ENCODE measurements around the gene SLC35G6. TPM values are rescaled to one million over a fixed set of nuclear protein-coding genes. Genes with fewer than 3 reads are reported as not detected.
A peak's percentile ranks its signal among the peaks of the same experiment; 100 is the strongest.

The SLC35G6 gene
- total RNA-seq, 4 donors from 2014 or later = not detected

DNA sequence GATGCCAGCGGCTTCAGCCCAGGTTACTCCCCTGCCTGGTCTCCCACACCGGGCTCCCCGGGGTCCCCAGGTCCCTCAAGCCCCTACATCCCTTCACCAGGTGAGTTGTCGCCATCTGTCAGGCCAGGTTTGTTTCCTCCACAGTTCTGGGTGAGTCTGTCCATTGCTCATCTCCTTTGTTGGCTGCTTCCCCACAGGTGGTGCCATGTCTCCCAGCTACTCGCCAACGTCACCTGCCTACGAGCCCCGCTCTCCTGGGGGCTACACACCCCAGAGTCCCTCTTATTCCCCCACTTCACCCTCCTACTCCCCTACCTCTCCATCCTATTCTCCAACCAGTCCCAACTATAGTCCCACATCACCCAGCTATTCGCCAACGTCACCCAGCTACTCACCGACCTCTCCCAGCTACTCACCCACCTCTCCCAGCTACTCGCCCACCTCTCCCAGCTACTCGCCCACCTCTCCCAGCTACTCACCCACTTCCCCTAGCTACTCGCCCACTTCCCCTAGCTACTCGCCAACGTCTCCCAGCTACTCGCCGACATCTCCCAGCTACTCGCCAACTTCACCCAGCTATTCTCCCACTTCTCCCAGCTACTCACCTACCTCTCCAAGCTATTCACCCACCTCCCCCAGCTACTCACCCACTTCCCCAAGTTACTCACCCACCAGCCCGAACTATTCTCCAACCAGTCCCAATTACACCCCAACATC lies 31.7 kb downstream of the SLC35G6 start:
- TF ChIP-seq POLR2AphosphoS5 (IDR thresholded peaks at IDR 0.05) (no peak), EP300 (IDR thresholded peaks at IDR 0.05) (no peak), POLR2A (IDR thresholded peaks at IDR 0.05) (no peak)
- TF ChIP-seq, protein P1, sequence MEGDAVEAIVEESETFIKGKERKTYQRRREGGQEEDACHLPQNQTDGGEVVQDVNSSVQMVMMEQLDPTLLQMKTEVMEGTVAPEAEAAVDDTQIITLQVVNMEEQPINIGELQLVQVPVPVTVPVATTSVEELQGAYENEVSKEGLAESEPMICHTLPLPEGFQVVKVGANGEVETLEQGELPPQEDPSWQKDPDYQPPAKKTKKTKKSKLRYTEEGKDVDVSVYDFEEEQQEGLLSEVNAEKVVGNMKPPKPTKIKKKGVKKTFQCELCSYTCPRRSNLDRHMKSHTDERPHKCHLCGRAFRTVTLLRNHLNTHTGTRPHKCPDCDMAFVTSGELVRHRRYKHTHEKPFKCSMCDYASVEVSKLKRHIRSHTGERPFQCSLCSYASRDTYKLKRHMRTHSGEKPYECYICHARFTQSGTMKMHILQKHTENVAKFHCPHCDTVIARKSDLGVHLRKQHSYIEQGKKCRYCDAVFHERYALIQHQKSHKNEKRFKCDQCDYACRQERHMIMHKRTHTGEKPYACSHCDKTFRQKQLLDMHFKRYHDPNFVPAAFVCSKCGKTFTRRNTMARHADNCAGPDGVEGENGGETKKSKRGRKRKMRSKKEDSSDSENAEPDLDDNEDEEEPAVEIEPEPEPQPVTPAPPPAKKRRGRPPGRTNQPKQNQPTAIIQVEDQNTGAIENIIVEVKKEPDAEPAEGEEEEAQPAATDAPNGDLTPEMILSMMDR (IDR thresholded peaks at IDR 0.05) = no peak
- Histone ChIP-seq H3K36me3 (peaks cover 65% of the 10 kb centered on the region), H3K4me1 (peaks cover 10% of the 10 kb centered on the region), H3K9me3 (no peaks in the 10 kb centered on the region), H3K27me3 (no peaks in the 10 kb centered on the region), H3K4me3 (no peak overlapping the region), H3K27ac (no peak overlapping the region)
- 88% methylated on average over 20 of the region's 20 CpGs for WGBS
- no peak for DNase-seq (ENCODE audit: low spot score in 2 of 2)

DNA sequence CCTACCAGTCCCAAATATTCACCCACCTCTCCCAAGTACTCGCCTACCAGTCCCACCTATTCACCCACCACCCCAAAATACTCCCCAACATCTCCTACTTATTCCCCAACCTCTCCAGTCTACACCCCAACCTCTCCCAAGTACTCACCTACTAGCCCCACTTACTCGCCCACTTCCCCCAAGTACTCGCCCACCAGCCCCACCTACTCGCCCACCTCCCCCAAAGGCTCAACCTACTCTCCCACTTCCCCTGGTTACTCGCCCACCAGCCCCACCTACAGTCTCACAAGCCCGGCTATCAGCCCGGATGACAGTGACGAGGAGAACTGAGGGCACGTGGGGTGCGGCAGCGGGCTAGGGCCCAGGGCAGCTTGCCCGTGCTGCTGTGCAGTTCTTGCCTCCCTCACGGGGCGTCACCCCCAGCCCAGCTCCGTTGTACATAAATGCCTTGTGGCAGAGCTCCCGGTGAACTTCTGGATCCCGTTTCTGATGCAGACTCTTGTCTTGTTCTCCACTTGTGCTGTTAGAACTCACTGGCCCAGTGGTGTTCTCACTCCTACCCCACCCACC lies 32.7 kb downstream of the SLC35G6 start:
- Histone ChIP-seq H3K27me3 (no peaks in the 10 kb centered on the region), H3K4me3 (no peak overlapping the region), H3K9me3 (no peaks in the 10 kb centered on the region), H3K27ac (peak overlapping the region; percentile 19), H3K4me1 (peaks cover 10% of the 10 kb centered on the region), H3K36me3 (peaks cover 55% of the 10 kb centered on the region)
- 43% methylated on average over 17 of the region's 17 CpGs for WGBS
- no peak for DNase-seq (ENCODE audit: low spot score in 2 of 2)
- TF ChIP-seq, protein P1 (IDR thresholded peaks at IDR 0.05) = no peak
- TF ChIP-seq EP300 (IDR thresholded peaks at IDR 0.05) (no peak), POLR2AphosphoS5 (IDR thresholded peaks at IDR 0.05) (no peak), POLR2A (IDR thresholded peaks at IDR 0.05) (no peak)

DNA sequence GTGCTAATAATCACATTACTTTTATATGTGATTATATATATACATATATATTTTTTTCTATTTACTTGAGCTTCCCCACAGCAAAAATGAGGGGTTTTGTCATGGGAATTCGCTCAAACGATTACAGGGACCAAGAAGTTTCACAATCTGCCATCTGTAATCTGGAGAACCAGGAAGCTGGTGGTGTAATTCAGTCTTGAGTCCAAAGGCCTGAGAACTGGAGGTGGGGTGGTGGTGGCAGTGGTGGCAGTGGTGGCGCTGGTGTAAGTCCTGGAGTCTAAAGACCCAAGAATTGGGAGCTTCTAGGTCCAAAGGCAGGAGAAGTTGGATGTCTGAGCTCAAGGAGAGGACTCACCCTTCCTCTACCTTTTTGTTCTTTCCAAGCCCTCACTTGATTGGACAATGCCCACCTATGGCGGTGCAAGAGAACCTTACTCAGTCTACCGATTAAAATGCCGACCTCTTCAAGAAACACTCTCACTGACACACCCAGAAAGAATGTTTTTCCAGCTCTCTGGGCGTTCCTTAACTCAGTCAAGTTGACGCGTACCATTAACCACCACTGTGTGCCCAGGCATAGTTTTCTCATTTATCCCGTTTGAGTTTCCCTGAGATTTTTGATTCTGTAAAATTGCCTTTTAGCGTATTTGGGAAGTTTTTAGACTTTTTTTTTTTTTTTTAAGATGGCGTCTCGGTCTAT lies 34.8 kb downstream of the SLC35G6 start:
- no peak for DNase-seq (ENCODE audit: low spot score in 2 of 2)
- TF ChIP-seq POLR2AphosphoS5 (IDR thresholded peaks at IDR 0.05) (no peak), EP300 (IDR thresholded peaks at IDR 0.05) (no peak), POLR2A (IDR thresholded peaks at IDR 0.05) (no peak)
- TF ChIP-seq, protein P1 (IDR thresholded peaks at IDR 0.05) = no peak
- peaks cover 10% of the 10 kb centered on the region for H3K4me1 ChIP-seq
- H3K4me3 ChIP-seq = no peak overlapping the region
- peaks cover 34% of the 10 kb centered on the region for H3K36me3 ChIP-seq
- no peak overlapping the region for H3K27ac ChIP-seq
- H3K9me3 ChIP-seq = no peaks in the 10 kb centered on the region
- no peaks in the 10 kb centered on the region for H3K27me3 ChIP-seq
- WGBS = 91% methylated on average over 13 of the region's 13 CpGs

GRCh38 chr17:7523033-7523432 lies 41.8 kb downstream of the SLC35G6 start:
- Histone ChIP-seq H3K4me3 (no peak overlapping the region), H3K36me3 (no peaks in the 10 kb centered on the region), H3K4me1 (no peaks in the 10 kb centered on the region), H3K27me3 (no peaks in the 10 kb centered on the region), H3K27ac (no peak overlapping the region), H3K9me3 (no peaks in the 10 kb centered on the region)
- DNase-seq (ENCODE audit: low spot score in 2 of 2) = no peak
- TF ChIP-seq, protein P1 (IDR thresholded peaks at IDR 0.05) = peak; percentile 1 to 33
- TF ChIP-seq POLR2A (IDR thresholded peaks at IDR 0.05) = no peak
- TF ChIP-seq POLR2AphosphoS5 (IDR thresholded peaks at IDR 0.05) = no peak
- no peak for TF ChIP-seq EP300 (IDR thresholded peaks at IDR 0.05)
- 47% methylated on average over 10 of the region's 10 CpGs for WGBS

GRCh38 chr17:7528842-7529241 lies 47.6 kb downstream of the SLC35G6 start:
- no peak for TF ChIP-seq POLR2A (IDR thresholded peaks at IDR 0.05)
- TF ChIP-seq, protein P1 (IDR thresholded peaks at IDR 0.05) = no peak
- TF ChIP-seq POLR2AphosphoS5 (IDR thresholded peaks at IDR 0.05) = no peak
- TF ChIP-seq EP300 (IDR thresholded peaks at IDR 0.05) = no peak

More at GRCh38 chr17:7528842-7529241, 47.6 kb downstream of the SLC35G6 start:
- no peak overlapping the region for H3K4me3 ChIP-seq
- H3K4me1 ChIP-seq = no peaks in the 10 kb centered on the region
- no peak overlapping the region for H3K27ac ChIP-seq
- no peaks in the 10 kb centered on the region for H3K27me3 ChIP-seq
- no peaks in the 10 kb centered on the region for H3K9me3 ChIP-seq
- DNase-seq (ENCODE audit: low spot score in 2 of 2) = no peak
- no peaks in the 10 kb centered on the region for H3K36me3 ChIP-seq
